Activated CD4-positive, alpha-beta T cell treated with anti-CD3 and anti-CD28 coated beads for 36 hours (primary cell): ENCODE measurements around the gene ABCC1. TPM values are rescaled to one million over a fixed set of nuclear protein-coding genes. Genes with fewer than 3 reads are reported as not detected.

Experiments
- ATAC-seq: fragments of 200-7000 bp; cut with Tn5 transposase; one replicate; pipeline ENCODE4 v1.10.0; 2021; ENCODE audit warnings: mild to moderate bottlenecking, moderate library complexity
- CTCF ChIA-PET: fragments of 350-600 bp; sonication (Branson Sonifier 250); formaldehyde crosslinking; loops from one replicate; lab custom pipeline; 2021; ENCODE audit warnings: antibody characterized with exemption; lab: Charles Lee
- POLR2A ChIA-PET: fragments of 350-600 bp; sonication (Branson Sonifier 250); formaldehyde crosslinking; loops from one replicate; lab custom pipeline; 2021; ENCODE audit warnings: antibody characterized with exemption, inconsistent platforms; lab: Charles Lee
- DNase-seq: peaks from one replicate; pipeline ENCODE4 v3.0.0-alpha.2; 2020
- H3K27ac Mint-ChIP-seq: one replicate; pipeline ENCODE4 v1.8.0; 2021; ENCODE audit warnings: mixed read lengths
- H3K27me3 Mint-ChIP-seq: one replicate; pipeline ENCODE4 v1.8.0; 2021; ENCODE audit warnings: mixed read lengths
- H3K36me3 Mint-ChIP-seq: one replicate; pipeline ENCODE4 v1.8.0; 2021; ENCODE audit warnings: low read depth, mixed read lengths
- H3K4me1 Mint-ChIP-seq: one replicate; pipeline ENCODE4 v1.8.0; 2021; ENCODE audit warnings: mixed read lengths
- H3K4me3 Mint-ChIP-seq: one replicate; pipeline ENCODE4 v1.8.0; 2021; ENCODE audit warnings: mild to moderate bottlenecking, moderate library complexity, mixed read lengths
- H3K9me3 Mint-ChIP-seq: one replicate; pipeline ENCODE4 v1.8.0; 2021; ENCODE audit warnings: low read depth, mixed read lengths
- intact Hi-C, 2 experiments: fragments of 100-400 bp; cut with DNase I in 1 of 2; cut with micrococcal nuclease in 1 of 2; formaldehyde crosslinking; loops; one replicate each; pipeline versions ENCODE4 v1.14.2 to v1.15.1; 2022 to 2024; cut with DNase I, micrococcal nuclease
- total RNA-seq, 2 experiments: library from RNA; stranded (reverse); gene quantifications; one replicate each; pipeline ENCODE4 v1.2.3, GENCODE V29; 2021

Gene ABCC1
- total RNA-seq, 2 experiments from 2014 or later: 57.8 to 65.1 TPM

GRCh38 chr16:16120382-16121184 is 171.2 kb downstream of the ABCC1 start:
- DNase-seq (no peak), ATAC-seq (no peak)
- intact Hi-C loops: no loop called here
- H3K4me1 Mint-ChIP-seq: no peaks in the 10 kb centered on the region
- ChIA-PET POLR2A (no interaction called here), CTCF (interaction anchor here (0.6 to 1.5 kb wide), 3 partner anchors 16 to 355 kb away, joined by 3 to 4 read pairs (median 4); no protein-coding TSS in a partner anchor)
- H3K36me3 Mint-ChIP-seq: peaks cover 87% of the 10 kb centered on the region
- no peaks in the 10 kb centered on the region for H3K27me3 Mint-ChIP-seq
- peak overlapping the region; percentile 67 for H3K27ac Mint-ChIP-seq
- H3K4me3 Mint-ChIP-seq: no peak overlapping the region
- H3K9me3 Mint-ChIP-seq: peaks cover 14% of the 10 kb centered on the region

DNA sequence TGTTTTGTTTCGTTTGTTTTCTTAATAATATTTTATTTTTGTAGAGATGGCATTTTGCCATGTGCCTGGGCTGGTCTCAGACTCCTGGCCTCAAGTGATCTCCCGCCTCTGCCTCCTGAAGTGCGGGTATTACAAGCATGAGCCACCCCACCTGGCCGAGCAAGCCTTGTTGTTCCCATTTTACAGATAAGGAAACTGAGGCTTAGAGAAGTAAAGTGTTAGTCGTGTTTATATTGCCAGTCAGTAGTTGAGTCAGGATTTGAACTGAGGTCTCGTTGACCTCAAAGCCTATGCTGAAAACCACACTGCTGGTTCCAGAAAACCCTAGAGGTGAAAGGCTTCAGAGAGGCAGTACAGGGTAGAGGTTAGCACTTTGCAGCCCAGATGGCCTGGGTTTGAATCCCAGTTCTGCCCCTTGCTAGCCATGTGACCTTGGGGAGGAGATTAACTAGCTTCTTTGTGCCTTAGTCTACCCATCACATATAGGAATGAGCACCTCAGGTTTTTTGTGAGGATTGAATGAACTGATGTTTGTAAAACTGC is 171.8 kb downstream of the ABCC1 start:
- no peak overlapping the region for H3K4me3 Mint-ChIP-seq
- DNase-seq: no peak
- peaks cover 14% of the 10 kb centered on the region for H3K9me3 Mint-ChIP-seq
- no peak for ATAC-seq
- no peaks in the 10 kb centered on the region for H3K27me3 Mint-ChIP-seq
- ChIA-PET CTCF (interaction anchor here (0.6 to 1.5 kb wide), 2 partner anchors 17 to 356 kb away, joined by 3 to 4 read pairs; no protein-coding TSS in a partner anchor), POLR2A (no interaction called here)
- H3K36me3 Mint-ChIP-seq: peaks cover 88% of the 10 kb centered on the region
- intact Hi-C loops: no loop called here
- no peaks in the 10 kb centered on the region for H3K4me1 Mint-ChIP-seq
- H3K27ac Mint-ChIP-seq: no peak overlapping the region

DNA sequence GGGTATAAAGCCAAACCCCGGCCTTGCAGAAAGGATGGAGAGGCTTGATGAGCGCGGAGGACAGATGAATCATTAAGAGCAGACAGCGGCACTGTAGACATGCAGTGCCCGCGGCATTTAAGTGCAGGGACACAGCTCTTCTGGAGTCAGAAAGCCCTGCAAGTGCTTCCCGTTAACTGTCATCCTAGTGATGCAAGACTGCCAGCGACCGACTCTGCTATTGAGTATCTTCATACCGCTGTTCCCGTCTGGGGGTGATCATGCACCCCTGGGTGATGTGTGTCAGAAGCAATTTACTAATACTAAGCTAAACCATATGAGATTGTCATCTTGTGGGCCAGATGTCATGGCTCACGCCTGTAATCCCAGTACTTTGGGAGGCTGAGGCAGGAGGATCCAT is 172.8 kb downstream of the ABCC1 start:
- no peak overlapping the region for H3K27ac Mint-ChIP-seq
- peaks cover 14% of the 10 kb centered on the region for H3K9me3 Mint-ChIP-seq
- CTCF ChIA-PET: interaction anchor here (1.4 to 1.5 kb wide), 2 partner anchors 357 to 366 kb away, joined by 3 read pairs; no protein-coding TSS in a partner anchor
- intact Hi-C loops: no loop called here
- no peaks in the 10 kb centered on the region for H3K4me1 Mint-ChIP-seq
- H3K4me3 Mint-ChIP-seq: no peak overlapping the region
- peaks cover 81% of the 10 kb centered on the region for H3K36me3 Mint-ChIP-seq
- POLR2A ChIA-PET: no interaction called here
- no peak for DNase-seq
- ATAC-seq: no peak
- H3K27me3 Mint-ChIP-seq: no peaks in the 10 kb centered on the region

DNA sequence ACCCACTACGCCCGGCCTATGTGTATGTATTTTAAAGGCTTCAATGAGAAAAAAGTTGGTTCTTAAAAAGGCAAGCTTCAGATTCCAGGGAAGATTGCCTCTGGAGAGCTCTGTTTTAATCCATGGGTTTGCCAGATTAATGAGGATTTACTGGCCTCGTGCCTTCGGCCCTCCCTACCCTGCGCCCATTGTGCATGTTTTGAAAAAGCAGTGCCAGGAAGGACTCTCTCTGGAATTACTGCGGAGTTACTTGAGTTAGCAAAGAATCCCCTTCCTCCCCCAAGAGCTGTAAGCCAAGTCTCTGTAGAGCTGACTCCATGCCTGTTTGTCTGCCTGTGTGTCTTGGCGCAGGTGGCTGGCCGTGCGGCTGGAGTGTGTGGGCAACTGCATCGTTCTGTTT is 175.0 kb downstream of the ABCC1 start:
- ATAC-seq: no peak
- no peak for DNase-seq
- Mint-ChIP-seq H3K4me3 (no peak overlapping the region), H3K27ac (no peak overlapping the region), H3K4me1 (peaks cover 3% of the 10 kb centered on the region), H3K36me3 (peaks cover 69% of the 10 kb centered on the region), H3K9me3 (peaks cover 10% of the 10 kb centered on the region), H3K27me3 (no peaks in the 10 kb centered on the region)
- ChIA-PET POLR2A (no interaction called here), CTCF (interaction anchor here (0.8 kb wide), 1 partner anchor 393 kb away, joined by 3 read pairs; no protein-coding TSS in a partner anchor)
- intact Hi-C loops: no loop called here

- CTCF ChIA-PET: interaction anchor here (0.8 kb wide), 1 partner anchor 394 kb away, joined by 3 read pairs; no protein-coding TSS in a partner anchor
- POLR2A ChIA-PET: no interaction called here
- H3K36me3 Mint-ChIP-seq: peaks cover 67% of the 10 kb centered on the region
- intact Hi-C loops: loop anchor here (5.0 kb wide), 2 partner anchors 238 to 253 kb away; partner anchors contain the start of gene CEP20 (in 1 of the 2)
- H3K27ac Mint-ChIP-seq: no peak overlapping the region
- no peaks in the 10 kb centered on the region for H3K27me3 Mint-ChIP-seq
- peaks cover 3% of the 10 kb centered on the region for H3K4me1 Mint-ChIP-seq
- peaks cover 10% of the 10 kb centered on the region for H3K9me3 Mint-ChIP-seq
- ATAC-seq (no peak), DNase-seq (no peak)
- H3K4me3 Mint-ChIP-seq: no peak overlapping the region
Observed at GRCh38 chr16:16124974-16125373, 175.6 kb downstream of the ABCC1 start.

- Mint-ChIP-seq H3K4me3 (no peak overlapping the region), H3K27me3 (no peaks in the 10 kb centered on the region), H3K27ac (peak overlapping the region; percentile 33), H3K36me3 (peaks cover 63% of the 10 kb centered on the region), H3K9me3 (peaks cover 10% of the 10 kb centered on the region), H3K4me1 (peaks cover 3% of the 10 kb centered on the region)
- POLR2A ChIA-PET: no interaction called here
- DNase-seq: no peak
- intact Hi-C loops: loop anchor here (1.0 to 5.0 kb wide), 6 partner anchors 240 to 361 kb away; partner anchors contain the start of gene CEP20 (in 1 of the 2)
- ATAC-seq: no peak
- CTCF ChIA-PET: interaction anchor here (0.6 to 1.3 kb wide), 4 partner anchors 10 to 319 kb away, joined by 3 to 5 read pairs (median 3); no protein-coding TSS in a partner anchor
Observed at GRCh38 chr16:16126896-16127295, 177.5 kb downstream of the ABCC1 start.

- CTCF ChIA-PET: interaction anchor here (0.6 to 1.3 kb wide), 10 partner anchors 10 to 352 kb away, joined by 3 to 5 read pairs (median 3); no protein-coding TSS in a partner anchor
Observed at GRCh38 chr16:16127469-16128116, 178.2 kb downstream of the ABCC1 start.

GRCh38 chr16:16131204-16131603 is 181.8 kb downstream of the ABCC1 start:
- intact Hi-C loops: no loop called here
- Mint-ChIP-seq H3K36me3 (peaks cover 53% of the 10 kb centered on the region), H3K4me3 (no peak overlapping the region), H3K4me1 (peaks cover 3% of the 10 kb centered on the region), H3K27me3 (no peaks in the 10 kb centered on the region), H3K27ac (no peak overlapping the region), H3K9me3 (no peaks in the 10 kb centered on the region)
- no peak for DNase-seq
- ChIA-PET CTCF (interaction anchor here (0.6 kb wide), 1 partner anchor 366 kb away, joined by 4 read pairs; no protein-coding TSS in a partner anchor), POLR2A (interaction anchor here (0.6 kb wide), 1 partner anchor 241 kb away, joined by 3 read pairs; no protein-coding TSS in a partner anchor)
- ATAC-seq: no peak

More at GRCh38 chr16:16127469-16128116, 178.2 kb downstream of the ABCC1 start:
- Mint-ChIP-seq H3K4me1 (peaks cover 3% of the 10 kb centered on the region), H3K36me3 (peaks cover 61% of the 10 kb centered on the region), H3K9me3 (peaks cover 10% of the 10 kb centered on the region), H3K27ac (peak overlapping the region; percentile 33), H3K27me3 (no peaks in the 10 kb centered on the region), H3K4me3 (no peak overlapping the region)
- intact Hi-C loops: loop anchor here (1.0 to 5.0 kb wide), 6 partner anchors 240 to 361 kb away; partner anchors contain the start of gene CEP20 (in 1 of the 2)
- ATAC-seq (peak; percentile 85), DNase-seq (peak; percentile 83)
- POLR2A ChIA-PET: no interaction called here

DNA sequence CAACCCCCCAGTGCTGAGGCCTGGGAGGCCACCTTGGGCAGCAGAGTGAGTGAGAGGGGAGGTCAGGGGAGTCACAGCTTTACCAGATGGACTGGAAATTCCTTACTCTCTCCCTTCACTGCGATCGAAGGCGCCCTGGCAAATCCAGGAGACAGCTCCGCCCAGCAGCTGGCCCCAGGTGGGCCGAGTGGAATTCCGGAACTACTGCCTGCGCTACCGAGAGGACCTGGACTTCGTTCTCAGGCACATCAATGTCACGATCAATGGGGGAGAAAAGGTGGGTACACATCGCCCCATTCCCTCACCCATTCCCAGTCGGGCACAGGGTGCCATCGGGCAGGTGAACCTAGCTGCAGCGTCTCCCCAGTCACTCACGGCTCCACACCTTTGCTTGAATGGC is 182.2 kb downstream of the ABCC1 start:
- intact Hi-C loops: no loop called here
- ATAC-seq: no peak
- no peak for DNase-seq
- H3K9me3 Mint-ChIP-seq: no peaks in the 10 kb centered on the region
- no peaks in the 10 kb centered on the region for H3K27me3 Mint-ChIP-seq
- peaks cover 3% of the 10 kb centered on the region for H3K4me1 Mint-ChIP-seq
- H3K4me3 Mint-ChIP-seq: no peak overlapping the region
- no peak overlapping the region for H3K27ac Mint-ChIP-seq
- H3K36me3 Mint-ChIP-seq: peaks cover 56% of the 10 kb centered on the region
- CTCF ChIA-PET: interaction anchor here (0.6 kb wide), 1 partner anchor 366 kb away, joined by 4 read pairs; no protein-coding TSS in a partner anchor
- POLR2A ChIA-PET: no interaction called here

DNA sequence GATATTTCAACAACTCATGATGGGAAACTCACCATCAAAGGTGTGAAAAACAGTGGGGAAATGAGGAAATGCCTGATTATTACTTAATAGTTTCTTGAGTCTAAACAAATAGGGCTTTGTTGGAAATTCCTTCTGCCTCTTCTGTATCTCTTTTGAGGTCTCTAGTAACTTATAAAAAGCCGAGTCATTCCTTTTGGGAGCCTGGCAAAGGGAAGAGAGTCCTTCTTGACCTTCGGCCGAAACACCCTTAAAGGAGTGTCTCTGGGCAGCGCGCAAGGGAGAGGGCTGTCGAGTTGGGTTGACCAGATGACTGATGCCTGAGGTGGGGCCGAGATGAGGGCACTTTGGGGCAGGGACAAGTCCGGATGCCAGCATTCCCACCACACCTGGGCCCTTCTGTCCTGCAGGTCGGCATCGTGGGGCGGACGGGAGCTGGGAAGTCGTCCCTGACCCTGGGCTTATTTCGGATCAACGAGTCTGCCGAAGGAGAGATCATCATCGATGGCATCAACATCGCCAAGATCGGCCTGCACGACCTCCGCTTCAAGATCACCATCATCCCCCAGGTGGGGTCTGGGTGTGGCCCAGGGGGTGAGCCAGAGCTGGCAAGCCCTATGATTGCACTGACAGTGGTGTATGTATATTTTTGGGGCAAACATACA is 184.7 kb downstream of the ABCC1 start:
- peaks cover 61% of the 10 kb centered on the region for H3K36me3 Mint-ChIP-seq

More for the DNA sequence above, 184.7 kb downstream of the ABCC1 start:
- DNase-seq (no peak), ATAC-seq (no peak)
- POLR2A ChIA-PET: no interaction called here
- CTCF ChIA-PET: no interaction called here
- no peaks in the 10 kb centered on the region for H3K27me3 Mint-ChIP-seq
- H3K27ac Mint-ChIP-seq: no peak overlapping the region
- no peaks in the 10 kb centered on the region for H3K4me1 Mint-ChIP-seq
- no peaks in the 10 kb centered on the region for H3K9me3 Mint-ChIP-seq
- intact Hi-C loops: no loop called here
- no peak overlapping the region for H3K4me3 Mint-ChIP-seq
